CD4-positive, alpha-beta T cell treated with Interleukin-6 for 4 hours (primary cell): ENCODE data around the gene HCN4.
"Not testable (repeated sequence)": the region's sequence is repeated elsewhere in the genome, so short reads cannot be mapped to it uniquely, and the experiment has no call there.

Experiments
- DNase-seq: peaks from one replicate; pipeline ENCODE4 v3.0.0-alpha.2; 2020; ENCODE audit warnings: mixed read lengths

Gene HCN4

GRCh38 chr15:73323956-73324355, 44.8 kb downstream of the HCN4 start:
- DNase-seq = no peak

- DNase-seq = no peak
Measured at GRCh38 chr15:73323374-73323955, 45.3 kb downstream of the HCN4 start.

DNA sequence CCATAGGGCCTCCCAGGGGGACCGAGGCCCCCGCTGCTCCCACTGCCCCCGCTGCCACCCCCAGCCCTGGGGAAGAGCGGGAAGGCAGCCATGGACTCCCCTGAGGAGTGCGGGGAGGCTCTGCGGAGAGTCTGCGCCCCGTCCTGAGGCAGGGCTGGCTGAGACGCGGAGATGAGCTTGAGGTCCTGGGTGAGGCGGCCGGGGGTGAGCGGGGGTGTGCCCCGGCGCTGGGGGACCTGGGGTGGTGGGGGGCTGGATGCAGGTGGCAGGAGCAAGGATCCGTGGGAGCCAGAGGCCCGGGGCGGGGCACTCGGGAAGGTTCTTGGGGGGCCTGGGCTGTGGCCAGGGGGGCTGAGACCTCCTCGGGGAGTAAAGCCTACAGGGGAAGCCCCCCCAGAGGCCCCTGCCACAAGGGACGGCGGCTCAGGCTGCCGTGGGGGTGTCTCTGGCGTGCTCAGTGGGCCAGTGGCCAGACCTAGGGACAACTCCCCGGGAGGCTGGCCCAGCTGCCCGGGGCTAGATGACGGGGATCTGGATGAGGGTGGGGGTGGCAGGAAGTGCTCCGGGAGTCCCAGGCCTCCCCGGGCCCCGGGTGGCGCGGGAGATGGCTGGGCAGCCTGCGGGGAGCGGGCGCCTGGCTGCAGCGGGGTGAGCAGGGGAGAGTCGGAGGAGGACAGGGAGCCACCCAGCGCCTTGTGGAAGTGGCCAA, 45.9 kb downstream of the HCN4 start:
- no peak for DNase-seq

- DNase-seq = no peak
Measured at GRCh38 chr15:73321496-73322450, 47.0 kb downstream of the HCN4 start.

DNA sequence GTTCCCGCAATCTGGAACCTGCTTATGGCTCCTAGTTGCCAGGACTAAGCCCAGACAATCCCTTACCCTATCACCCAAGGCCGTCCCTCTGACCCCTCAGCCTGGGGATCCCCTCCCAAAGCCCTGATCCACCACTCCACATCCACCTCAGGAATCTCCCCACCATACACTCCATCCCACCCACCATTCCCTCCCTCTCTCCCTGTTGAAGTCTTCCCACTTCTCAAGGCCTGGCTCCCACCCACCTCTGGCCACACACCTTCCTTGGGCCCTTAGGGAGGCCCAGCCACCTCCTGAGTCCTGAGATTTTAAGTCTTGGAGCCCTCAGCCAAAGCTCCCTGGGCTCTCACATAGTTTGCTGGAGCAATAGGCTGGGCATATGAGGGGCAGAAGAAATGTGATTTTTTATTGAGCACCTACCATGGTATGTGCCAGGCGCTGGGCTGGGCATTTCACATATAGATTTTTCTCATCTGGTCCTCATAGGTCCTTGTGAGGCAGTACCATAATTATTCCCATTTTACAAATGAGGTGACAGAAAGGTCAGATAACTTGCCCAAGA, 48.1 kb downstream of the HCN4 start:
- no peak for DNase-seq

- no peak for DNase-seq
Measured at GRCh38 chr15:73319460-73320245, 49.1 kb downstream of the HCN4 start.

- no peak for DNase-seq
Measured at GRCh38 chr15:73318463-73319351, 50.1 kb downstream of the HCN4 start.

GRCh38 chr15:73317651-73318462, 50.9 kb downstream of the HCN4 start:
- no peak for DNase-seq

GRCh38 chr15:73313861-73314260, 54.9 kb downstream of the HCN4 start:
- DNase-seq = no peak

DNA sequence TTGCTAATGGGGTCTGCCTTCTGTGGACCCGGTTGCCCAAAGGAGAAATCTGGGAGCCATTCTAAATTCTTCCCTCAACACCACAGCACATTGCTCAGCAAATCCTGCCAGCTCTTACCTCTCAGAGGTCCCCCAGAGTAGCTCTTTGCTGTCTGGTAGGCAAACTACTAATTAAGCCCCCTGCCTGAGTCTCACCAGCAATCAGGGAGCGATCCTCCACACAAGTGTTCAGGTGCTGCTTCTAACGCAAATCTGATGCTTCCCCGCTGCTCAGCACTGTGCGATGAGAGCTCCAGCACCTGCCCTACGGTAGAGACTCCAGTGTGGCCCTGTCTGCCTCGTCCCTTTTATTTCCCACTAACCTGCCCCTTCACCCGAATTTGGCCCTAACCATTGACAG, 60.5 kb downstream of the HCN4 start:
- no peak for DNase-seq

- DNase-seq = no peak
Measured at GRCh38 chr15:73305331-73306211, 63.2 kb downstream of the HCN4 start.

- no peak for DNase-seq
Measured at GRCh38 chr15:73303636-73304035, 65.1 kb downstream of the HCN4 start.

GRCh38 chr15:73300286-73300685, 68.5 kb downstream of the HCN4 start:
- not testable (repeated sequence) for DNase-seq

- DNase-seq = no peak
Measured at GRCh38 chr15:73298522-73299245, 70.1 kb downstream of the HCN4 start.

DNA sequence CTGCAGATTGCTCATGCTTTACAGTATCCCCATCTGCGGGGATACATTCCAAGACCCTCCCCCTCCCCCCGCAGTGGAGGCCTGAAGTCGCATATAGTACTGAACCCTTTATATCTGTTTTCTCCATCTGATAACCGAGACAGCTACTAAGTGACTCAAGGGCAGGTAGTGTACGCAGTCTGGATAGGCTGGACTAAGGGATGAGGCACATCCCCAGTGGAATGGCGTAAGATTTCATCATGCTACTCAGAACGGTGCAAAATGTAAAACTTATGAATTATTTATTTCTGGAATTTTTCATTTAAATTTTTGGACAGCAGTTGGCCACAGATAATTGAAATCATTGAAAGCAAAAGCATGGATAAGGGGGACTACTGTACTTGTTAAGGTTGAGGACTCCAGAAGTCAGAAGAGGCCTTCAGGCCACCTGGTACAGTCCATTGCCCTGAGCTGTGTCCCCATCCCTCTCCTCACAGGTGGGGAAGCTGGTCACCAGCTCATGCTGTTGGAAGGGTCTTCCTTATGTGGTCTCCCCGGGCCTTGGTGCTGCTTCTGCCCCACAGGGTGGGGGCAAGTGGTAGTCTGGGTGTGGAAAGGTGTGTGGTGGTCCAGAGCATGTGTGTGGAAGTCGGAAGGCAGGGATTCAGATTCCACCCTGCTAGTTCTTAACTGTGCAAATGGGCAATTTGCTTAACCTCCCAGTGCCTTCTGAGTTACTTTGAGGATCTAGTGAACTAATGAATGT, 72.0 kb downstream of the HCN4 start:
- DNase-seq = no peak

DNA sequence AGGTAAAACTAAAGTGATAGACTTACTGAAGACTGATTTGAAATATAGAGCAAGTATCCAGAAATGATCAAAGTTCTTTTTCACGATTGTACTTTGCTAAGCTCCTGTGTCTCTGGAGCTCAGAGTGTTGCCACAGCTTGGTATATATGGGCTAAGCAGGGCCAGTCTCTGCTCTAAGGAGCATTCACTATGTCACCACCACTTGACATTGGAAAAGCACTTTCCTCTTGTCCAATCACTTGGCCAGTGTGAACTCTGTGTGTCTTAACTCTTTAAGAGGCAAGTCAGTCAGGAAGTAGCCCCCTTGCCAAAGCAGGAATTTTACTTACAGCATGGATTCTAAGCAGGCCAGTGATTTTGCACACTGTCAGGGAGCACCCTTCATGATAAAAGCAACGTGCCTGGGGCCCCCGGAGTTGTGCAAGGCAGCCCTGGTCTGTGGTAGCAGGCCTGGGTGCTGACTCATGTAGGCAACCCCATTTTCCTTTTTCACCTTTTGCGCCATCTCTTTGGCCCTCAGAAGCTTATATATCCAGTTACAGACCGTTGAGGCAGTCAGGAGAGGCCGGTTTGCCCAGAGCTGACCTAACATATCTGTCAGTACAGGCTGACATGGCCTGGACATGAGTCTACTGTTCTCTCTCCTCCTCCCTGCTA, 73.0 kb downstream of the HCN4 start:
- no peak for DNase-seq

- no peak for DNase-seq
Measured at GRCh38 chr15:73293773-73294172, 75.0 kb downstream of the HCN4 start.
